Activated T-helper 2 cell treated with anti-CD3 and anti-CD28 coated beads, Interferon-gamma antibody, Interleukin-2, Interleukin-4, amounts not matched to agents 10 μg/mL and 5 μg/mL and 100 μg/mL, durations not matched to agents 14 hours and 24 hours and 36 hours (primary cell): Measurements from ENCODE around the gene SIL1. TPM values are rescaled to one million over a fixed set of nuclear protein-coding genes. Genes with fewer than 3 reads are reported as not detected.

Experiments
- DNase-seq: peaks from one replicate; pipeline ENCODE4 v3.0.0; 2021; ENCODE audit warnings: low spot score
- H3K27ac Mint-ChIP-seq: one replicate; pipeline ENCODE4 v1.8.0; 2021; ENCODE audit warnings: mixed read lengths
- H3K27me3 Mint-ChIP-seq: one replicate; pipeline ENCODE4 v1.8.0; 2021; ENCODE audit warnings: low read depth, mixed read lengths
- H3K36me3 Mint-ChIP-seq: one replicate; pipeline ENCODE4 v1.8.0; 2021; ENCODE audit warnings: low read depth, mixed read lengths
- H3K4me1 Mint-ChIP-seq: one replicate; pipeline ENCODE4 v1.8.0; 2021; ENCODE audit warnings: low read depth, mixed read lengths
- H3K4me3 Mint-ChIP-seq: one replicate; pipeline ENCODE4 v1.8.0; 2021; ENCODE audit warnings: low read depth, mild to moderate bottlenecking, moderate library complexity, mixed read lengths
- H3K9me3 Mint-ChIP-seq: one replicate; pipeline ENCODE4 v1.8.0; 2021; ENCODE audit warnings: mixed read lengths
- intact Hi-C: fragments of 100-400 bp; cut with micrococcal nuclease; formaldehyde crosslinking; loops from one replicate; pipeline ENCODE4 v1.15.1; 2023
- total RNA-seq: library from RNA; stranded (reverse); gene quantifications from 2 replicates; pipeline ENCODE4 v1.2.3, GENCODE V29; 2022

Gene SIL1
- total RNA-seq, 1 donor from 2014 or later, result 31.1 TPM

- Mint-ChIP-seq H3K27ac (no peak overlapping the region), H3K4me1 (peaks cover 7% of the 10 kb centered on the region), H3K9me3 (peaks cover 7% of the 10 kb centered on the region), H3K4me3 (no peak overlapping the region), H3K27me3 (no peaks in the 10 kb centered on the region), H3K36me3 (peaks cover 43% of the 10 kb centered on the region)
- no peak for DNase-seq
- intact Hi-C loops, result no loop called here
These were observed 287.5 kb downstream of the SIL1 start for GRCh38 chr5:138910546-138911185.

- Mint-ChIP-seq H3K27ac (no peak overlapping the region), H3K27me3 (no peaks in the 10 kb centered on the region), H3K36me3 (peaks cover 46% of the 10 kb centered on the region), H3K4me1 (peaks cover 7% of the 10 kb centered on the region), H3K4me3 (no peak overlapping the region), H3K9me3 (peaks cover 7% of the 10 kb centered on the region)
- intact Hi-C loops, result no loop called here
- no peak for DNase-seq
These were observed 288.4 kb downstream of the SIL1 start for GRCh38 chr5:138909734-138910133.

- no peak overlapping the region for H3K27ac Mint-ChIP-seq
- intact Hi-C loops, result no loop called here
- peaks cover 7% of the 10 kb centered on the region for H3K9me3 Mint-ChIP-seq
- peaks cover 15% of the 10 kb centered on the region for H3K4me1 Mint-ChIP-seq
- no peak overlapping the region for H3K4me3 Mint-ChIP-seq
- peaks cover 10% of the 10 kb centered on the region for H3K27me3 Mint-ChIP-seq
- DNase-seq, result no peak
- peaks cover 59% of the 10 kb centered on the region for H3K36me3 Mint-ChIP-seq
These were observed 292.6 kb downstream of the SIL1 start for GRCh38 chr5:138905541-138905940.

- Mint-ChIP-seq H3K4me3 (no peak overlapping the region), H3K27me3 (peaks cover 19% of the 10 kb centered on the region), H3K9me3 (peaks cover 5% of the 10 kb centered on the region), H3K4me1 (peaks cover 29% of the 10 kb centered on the region), H3K27ac (no peak overlapping the region), H3K36me3 (peaks cover 54% of the 10 kb centered on the region)
- DNase-seq, result no peak
- intact Hi-C loops, result no loop called here
These were observed 294.9 kb downstream of the SIL1 start for GRCh38 chr5:138903130-138903775.

- H3K36me3 Mint-ChIP-seq, result peaks cover 59% of the 10 kb centered on the region
- no peak for DNase-seq
- intact Hi-C loops, result no loop called here
- no peak overlapping the region for H3K27ac Mint-ChIP-seq
- peaks cover 29% of the 10 kb centered on the region for H3K4me1 Mint-ChIP-seq
- peaks cover 5% of the 10 kb centered on the region for H3K9me3 Mint-ChIP-seq
- peaks cover 19% of the 10 kb centered on the region for H3K27me3 Mint-ChIP-seq
- no peak overlapping the region for H3K4me3 Mint-ChIP-seq
These were observed 296.5 kb downstream of the SIL1 start for GRCh38 chr5:138901716-138902115.

- peaks cover 5% of the 10 kb centered on the region for H3K9me3 Mint-ChIP-seq
- H3K4me3 Mint-ChIP-seq, result no peak overlapping the region
- H3K4me1 Mint-ChIP-seq, result peaks cover 29% of the 10 kb centered on the region
- no peak overlapping the region for H3K27ac Mint-ChIP-seq
- no peak for DNase-seq
- intact Hi-C loops, result loop anchor here (1.0 kb wide), 1 partner anchor 259 kb away; no protein-coding TSS in a partner anchor
- H3K36me3 Mint-ChIP-seq, result peaks cover 48% of the 10 kb centered on the region
- H3K27me3 Mint-ChIP-seq, result peaks cover 19% of the 10 kb centered on the region
These were observed 297.7 kb downstream of the SIL1 start for GRCh38 chr5:138900281-138900965.

GRCh38 chr5:138898742-138899141 lies 299.4 kb downstream of the SIL1 start:
- Mint-ChIP-seq H3K27me3 (peaks cover 19% of the 10 kb centered on the region), H3K9me3 (peaks cover 5% of the 10 kb centered on the region), H3K4me1 (peaks cover 29% of the 10 kb centered on the region), H3K36me3 (peaks cover 45% of the 10 kb centered on the region), H3K4me3 (no peak overlapping the region), H3K27ac (no peak overlapping the region)
- intact Hi-C loops, result no loop called here
- DNase-seq, result no peak

GRCh38 chr5:138898299-138898698 lies 299.9 kb downstream of the SIL1 start:
- H3K9me3 Mint-ChIP-seq, result peaks cover 5% of the 10 kb centered on the region
- no peak overlapping the region for H3K4me3 Mint-ChIP-seq
- H3K4me1 Mint-ChIP-seq, result peaks cover 29% of the 10 kb centered on the region
- H3K36me3 Mint-ChIP-seq, result peaks cover 42% of the 10 kb centered on the region
- no peak overlapping the region for H3K27ac Mint-ChIP-seq
- DNase-seq, result no peak
- peaks cover 19% of the 10 kb centered on the region for H3K27me3 Mint-ChIP-seq
- intact Hi-C loops, result no loop called here

Other genes with a start within 250 kb of the SIL1 start
- 259 TPM in 2 replicates for gene MATR3, start 95.4 kb upstream of the SIL1 start, total RNA-seq
- gene PAIP2, start 143.5 kb upstream of the SIL1 start, total RNA-seq, result 98.2 and 107 TPM in 2 replicates
- 2.1 and 4.2 TPM in 2 replicates for gene SLC23A1, start 184.9 kb upstream of the SIL1 start, total RNA-seq
- 48.3 and 53.6 TPM in 2 replicates for gene MZB1, start 191.5 kb upstream of the SIL1 start, total RNA-seq
- gene PROB1, start 196.7 kb upstream of the SIL1 start, total RNA-seq, result 7.7 and 8.3 TPM in 2 replicates
- gene SPATA24, start 205.7 kb upstream of the SIL1 start, total RNA-seq, result 4.7 and 4.8 TPM in 2 replicates
- 29.8 and 35.8 TPM in 2 replicates for gene DNAJC18, start 241.2 kb upstream of the SIL1 start, total RNA-seq